BLaER1 treated with 17β-estradiol and CSF1 and Interleukin-3, amounts not matched to agents 10 nM and 100 nM (cell line): ENCODE data around the gene NDUFB11.

Experiments used
- H3K27ac ChIP-seq, 11 experiments: shearing (Covaris generic); formaldehyde crosslinking; 2 replicates each; pipeline ENCODE4 v1.8.1; 2022
- H3K27me3 ChIP-seq, 11 experiments: shearing (Covaris generic); formaldehyde crosslinking; 2 replicates each; pipeline ENCODE4 v1.8.1; 2022
- H3K36me3 ChIP-seq, 11 experiments: shearing (Covaris generic); formaldehyde crosslinking; 2 replicates each; pipeline ENCODE4 v1.8.1; 2022
- H3K4me1 ChIP-seq, 10 experiments: shearing (Covaris generic); formaldehyde crosslinking; 2 replicates each; pipeline ENCODE4 v1.8.1; 2022
- H3K4me2 ChIP-seq, 11 experiments: shearing (Covaris generic); formaldehyde crosslinking; 2 replicates each; pipeline ENCODE4 v1.8.1; 2022
- H3K4me3 ChIP-seq, 10 experiments: shearing (Covaris generic); formaldehyde crosslinking; 2 replicates each; pipeline ENCODE4 v1.8.1; 2022
- H3K9ac ChIP-seq, 11 experiments: shearing (Covaris generic); formaldehyde crosslinking; 2 replicates each; pipeline ENCODE4 v1.8.1; 2022
- H3K9me3 ChIP-seq, 11 experiments: shearing (Covaris generic); formaldehyde crosslinking; replicated peaks in 1 of 11; 2 replicates each; pipeline ENCODE4 v1.8.1; 2022
- H4K20me1 ChIP-seq, 11 experiments: shearing (Covaris generic); formaldehyde crosslinking; 2 replicates each; pipeline ENCODE4 v1.8.1; 2022
- Cebpa-rat ChIP-seq, 11 experiments: shearing (Covaris generic); IDR thresholded peaks; 2 replicates each; pipeline ENCODE4 v1.8.1; 2022

NDUFB11 gene

GRCh38 chrX:47186096-47186740, 41.7 kb upstream of the NDUFB11 start:
- H3K9me3 ChIP-seq, result no peaks in the 10 kb centered on the region
- no peaks in the 10 kb centered on the region for H3K4me1 ChIP-seq
- H3K4me2 ChIP-seq, result no peak overlapping the region
- peaks cover 0 to 65% (median 35%) of the 10 kb centered on the region in 11 experiments; a peak in 13 of 22 replicates for H4K20me1 ChIP-seq
- peaks cover 21 to 81% (median 56%) of the 10 kb centered on the region in 11 experiments; a peak in 18 of 22 replicates for H3K27me3 ChIP-seq
- H3K9ac ChIP-seq, result no peak overlapping the region
- no peak for TF ChIP-seq Cebpa-rat (IDR thresholded peaks at IDR 0.05)
- no peak overlapping the region for H3K4me3 ChIP-seq
- no peak overlapping the region for H3K27ac ChIP-seq
- peaks cover 38 to 63% (median 51%) of the 10 kb centered on the region in 11 experiments for H3K36me3 ChIP-seq

DNA sequence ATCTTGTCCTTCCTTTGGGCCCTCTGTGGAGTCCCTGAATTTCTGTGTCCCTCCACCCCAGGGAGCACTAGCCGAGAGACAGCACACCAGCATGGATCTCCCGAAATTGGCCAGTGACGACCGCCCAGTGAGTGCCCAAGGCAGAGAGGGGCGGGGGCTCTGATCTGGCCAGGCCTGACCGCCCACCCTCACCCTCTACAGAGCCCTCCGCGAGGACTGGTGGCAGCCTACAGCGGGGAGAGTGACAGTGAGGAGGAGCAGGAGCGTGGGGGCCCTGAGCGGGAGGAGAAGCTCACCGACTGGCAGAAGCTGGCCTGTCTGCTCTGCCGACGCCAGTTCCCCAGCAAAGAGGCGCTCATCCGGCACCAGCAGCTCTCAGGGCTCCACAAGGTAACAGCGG, 40.7 kb upstream of the NDUFB11 start:
- Histone ChIP-seq H3K27me3 (peaks cover 21 to 87% (median 64%) of the 10 kb centered on the region in 11 experiments; a peak in 18 of 22 replicates), H3K4me2 (no peak overlapping the region), H3K27ac (no peak overlapping the region), H3K36me3 (peaks cover 39 to 71% (median 52%) of the 10 kb centered on the region in 11 experiments), H3K4me1 (no peaks in the 10 kb centered on the region), H3K9ac (no peak overlapping the region), H3K9me3 (no peaks in the 10 kb centered on the region), H4K20me1 (peaks cover 0 to 67% (median 37%) of the 10 kb centered on the region in 11 experiments; a peak in 13 of 22 replicates), H3K4me3 (no peak overlapping the region)
- TF ChIP-seq Cebpa-rat (IDR thresholded peaks at IDR 0.05), result no peak

- Histone ChIP-seq H3K4me2 (no peak overlapping the region), H3K9ac (no peak overlapping the region), H3K9me3 (no peaks in the 10 kb centered on the region), H3K4me3 (no peak overlapping the region), H3K27me3 (peaks cover 26 to 91% (median 69%) of the 10 kb centered on the region in 11 experiments; a peak in 20 of 22 replicates), H3K36me3 (peaks cover 41 to 77% (median 56%) of the 10 kb centered on the region in 11 experiments), H3K4me1 (no peaks in the 10 kb centered on the region), H4K20me1 (peaks cover 0 to 74% (median 43%) of the 10 kb centered on the region in 11 experiments; a peak in 14 of 22 replicates), H3K27ac (no peak overlapping the region)
- no peak for TF ChIP-seq Cebpa-rat (IDR thresholded peaks at IDR 0.05)
Measured at GRCh38 chrX:47184486-47184885, 40.0 kb upstream of the NDUFB11 start.

DNA sequence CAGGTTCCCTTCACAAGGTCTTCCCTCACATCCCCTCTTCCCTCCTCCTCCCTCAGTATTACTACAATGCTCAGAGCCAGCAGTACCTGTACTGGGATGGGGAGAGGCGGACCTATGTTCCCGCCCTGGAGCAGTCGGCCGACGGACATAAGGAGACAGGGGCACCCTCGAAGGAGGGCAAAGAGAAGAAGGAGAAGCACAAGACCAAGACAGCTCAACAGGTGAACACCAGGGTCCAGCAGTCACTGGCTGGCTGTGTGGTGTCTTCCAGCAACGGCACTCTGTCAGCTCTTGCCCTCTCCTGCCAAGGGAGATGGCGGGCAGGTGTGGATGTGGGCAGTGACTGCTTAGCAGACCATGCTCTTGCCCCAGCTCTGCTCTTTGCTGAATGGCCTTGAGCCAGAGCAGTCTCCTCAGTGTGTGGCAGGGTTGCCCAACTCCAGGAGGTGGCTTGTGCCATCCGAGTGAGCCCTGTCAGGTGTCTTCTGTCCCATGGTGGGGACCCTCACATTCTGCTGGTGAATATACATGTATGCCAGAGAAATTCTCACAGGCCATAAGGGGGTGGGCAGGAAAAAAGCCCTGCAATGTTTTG, 37.7 kb upstream of the NDUFB11 start:
- Histone ChIP-seq H3K36me3 (peaks cover 58 to 95% (median 76%) of the 10 kb centered on the region in 11 experiments), H3K27ac (no peak overlapping the region), H3K4me2 (no peak overlapping the region), H3K9me3 (no peaks in the 10 kb centered on the region), H4K20me1 (peaks cover 0 to 88% (median 52%) of the 10 kb centered on the region in 11 experiments; a peak in 16 of 22 replicates), H3K4me3 (no peak overlapping the region), H3K4me1 (no peaks in the 10 kb centered on the region), H3K27me3 (peaks cover 46 to 93% (median 78%) of the 10 kb centered on the region in 11 experiments; a peak in 21 of 22 replicates), H3K9ac (no peak overlapping the region)
- no peak for TF ChIP-seq Cebpa-rat (IDR thresholded peaks at IDR 0.05)

GRCh38 chrX:47181301-47181700, 36.8 kb upstream of the NDUFB11 start:
- peaks cover 59 to 95% (median 76%) of the 10 kb centered on the region in 11 experiments for H3K36me3 ChIP-seq
- TF ChIP-seq Cebpa-rat (IDR thresholded peaks at IDR 0.05), result no peak

DNA sequence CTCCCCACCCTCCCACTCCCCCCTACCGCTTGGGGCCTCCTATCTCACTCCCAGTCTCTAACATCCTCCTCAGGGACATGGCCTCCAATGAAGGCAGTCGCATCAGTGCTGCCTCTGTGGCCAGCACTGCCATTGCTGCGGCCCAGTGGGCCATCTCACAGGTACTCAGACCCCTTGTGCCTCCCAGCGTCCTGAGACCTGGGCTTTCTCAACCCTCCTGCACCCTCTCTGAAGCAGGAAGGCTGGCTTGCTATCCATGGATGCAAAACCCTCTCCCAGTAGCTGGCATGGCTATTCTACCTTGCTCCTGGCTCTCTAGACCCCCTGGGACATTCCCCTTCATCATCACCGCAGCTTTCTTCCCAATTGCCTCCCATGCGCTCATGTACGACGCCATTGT, 35.8 kb upstream of the NDUFB11 start:
- no peak for TF ChIP-seq Cebpa-rat (IDR thresholded peaks at IDR 0.05)
- no peak overlapping the region for H3K4me2 ChIP-seq
- no peak overlapping the region for H3K27ac ChIP-seq
- H3K4me3 ChIP-seq, result no peak overlapping the region
- no peaks in the 10 kb centered on the region for H3K4me1 ChIP-seq
- no peak overlapping the region for H3K9ac ChIP-seq
- H3K36me3 ChIP-seq, result peaks cover 52 to 95% (median 76%) of the 10 kb centered on the region in 11 experiments
- H3K27me3 ChIP-seq, result peaks cover 54 to 98% (median 85%) of the 10 kb centered on the region in 11 experiments
- H4K20me1 ChIP-seq, result peaks cover 0 to 88% (median 44%) of the 10 kb centered on the region in 11 experiments; a peak in 17 of 22 replicates
- no peaks in the 10 kb centered on the region for H3K9me3 ChIP-seq

More at GRCh38 chrX:47181301-47181700, 36.8 kb upstream of the NDUFB11 start:
- H3K27ac ChIP-seq, result no peak overlapping the region
- peaks cover 0 to 88% (median 53%) of the 10 kb centered on the region in 11 experiments; a peak in 17 of 22 replicates for H4K20me1 ChIP-seq
- H3K4me1 ChIP-seq, result no peaks in the 10 kb centered on the region
- no peak overlapping the region for H3K9ac ChIP-seq
- peaks cover 54 to 95% (median 85%) of the 10 kb centered on the region in 11 experiments for H3K27me3 ChIP-seq
- H3K9me3 ChIP-seq, result no peaks in the 10 kb centered on the region
- no peak overlapping the region for H3K4me3 ChIP-seq
- no peak overlapping the region for H3K4me2 ChIP-seq

DNA sequence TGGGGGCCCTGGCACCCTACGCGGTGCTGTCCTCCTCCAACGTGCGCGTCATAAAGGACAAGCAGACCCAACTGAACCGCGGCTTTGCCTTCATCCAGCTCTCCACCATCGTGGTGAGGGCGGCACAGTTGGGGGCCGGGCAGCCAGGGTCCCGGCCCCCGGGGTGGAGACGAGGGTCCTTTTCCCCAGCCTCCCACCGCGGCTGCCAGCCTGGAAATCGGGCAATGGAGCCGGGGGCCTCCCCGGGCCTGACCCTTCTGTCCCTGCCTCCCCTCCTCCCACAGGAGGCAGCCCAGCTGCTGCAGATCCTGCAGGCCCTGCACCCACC, 35.4 kb upstream of the NDUFB11 start:
- peaks cover 0 to 88% (median 43%) of the 10 kb centered on the region in 11 experiments; a peak in 17 of 22 replicates for H4K20me1 ChIP-seq
- peaks cover 52 to 95% (median 74%) of the 10 kb centered on the region in 11 experiments for H3K36me3 ChIP-seq
- no peaks in the 10 kb centered on the region for H3K4me1 ChIP-seq
- H3K27me3 ChIP-seq, result peaks cover 54 to 98% (median 83%) of the 10 kb centered on the region in 11 experiments
- H3K27ac ChIP-seq, result no peak overlapping the region
- TF ChIP-seq Cebpa-rat (IDR thresholded peaks at IDR 0.05), result no peak
- no peak overlapping the region for H3K4me2 ChIP-seq
- no peaks in the 10 kb centered on the region for H3K9me3 ChIP-seq
- H3K9ac ChIP-seq, result no peak overlapping the region
- H3K4me3 ChIP-seq, result no peak overlapping the region

DNA sequence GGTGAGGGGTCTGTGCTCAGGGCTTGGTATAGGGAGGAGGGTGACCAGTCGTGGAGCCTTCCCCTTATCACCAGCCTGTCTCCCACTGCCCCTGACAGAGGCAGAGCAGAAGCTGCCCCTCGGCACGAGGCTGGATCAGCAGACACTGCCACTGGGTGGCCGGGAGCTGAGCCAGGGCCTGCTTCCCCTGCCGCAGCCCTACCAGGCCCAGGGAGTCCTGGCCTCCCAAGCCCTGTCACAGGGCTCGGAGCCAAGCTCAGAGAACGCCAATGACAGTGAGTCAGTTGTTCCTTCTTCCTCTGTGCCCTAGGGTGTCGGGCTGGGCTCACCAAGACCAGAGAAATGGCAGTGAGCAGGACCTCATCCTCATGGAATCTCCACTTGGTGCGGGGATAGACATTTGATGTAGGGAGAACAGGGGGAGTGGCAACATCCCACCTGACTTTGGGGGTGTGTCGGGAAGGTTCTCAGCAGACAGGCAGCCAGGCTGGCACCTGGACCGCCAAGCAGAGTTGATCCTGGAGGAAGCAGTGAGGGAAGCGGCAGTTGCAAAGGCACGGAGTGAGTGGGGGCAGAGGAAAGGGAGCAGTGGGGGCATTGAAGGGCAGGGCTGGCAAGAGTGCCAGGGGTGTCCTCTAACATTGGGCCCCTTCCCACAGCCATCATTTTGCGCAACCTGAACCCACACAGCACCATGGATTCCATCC, 34.9 kb upstream of the NDUFB11 start:
- H3K4me3 ChIP-seq, result no peak overlapping the region
- TF ChIP-seq Cebpa-rat (IDR thresholded peaks at IDR 0.05), result no peak
- no peak overlapping the region for H3K9ac ChIP-seq
- no peak overlapping the region for H3K4me2 ChIP-seq
- no peak overlapping the region for H3K27ac ChIP-seq
- H3K36me3 ChIP-seq, result peaks cover 54 to 95% (median 72%) of the 10 kb centered on the region in 11 experiments
- no peaks in the 10 kb centered on the region for H3K4me1 ChIP-seq
- H4K20me1 ChIP-seq, result peaks cover 0 to 88% (median 43%) of the 10 kb centered on the region in 11 experiments; a peak in 17 of 22 replicates
- no peaks in the 10 kb centered on the region for H3K9me3 ChIP-seq
- H3K27me3 ChIP-seq, result peaks cover 55 to 98% (median 83%) of the 10 kb centered on the region in 11 experiments

GRCh38 chrX:47178337-47178736, 33.8 kb upstream of the NDUFB11 start:
- Histone ChIP-seq H4K20me1 (peaks cover 0 to 85% (median 42%) of the 10 kb centered on the region in 11 experiments; a peak in 17 of 22 replicates), H3K27me3 (peaks cover 59 to 96% (median 82%) of the 10 kb centered on the region in 11 experiments), H3K9ac (no peak overlapping the region), H3K27ac (no peak overlapping the region), H3K36me3 (peaks cover 59 to 91% (median 77%) of the 10 kb centered on the region in 11 experiments), H3K9me3 (no peaks in the 10 kb centered on the region), H3K4me1 (no peaks in the 10 kb centered on the region), H3K4me2 (no peak overlapping the region), H3K4me3 (no peak overlapping the region)
- TF ChIP-seq Cebpa-rat (IDR thresholded peaks at IDR 0.05), result no peak
